B cell (primary cell): ENCODE measurements around the gene NIPA2.

ENCODE experiments used
- CTCF ChIP-seq: fragments of 200-600 bp; IDR thresholded peaks from one replicate; pipeline ENCODE4 v1.8.0; 2022; ENCODE audit warnings: antibody characterized with exemption, mild to moderate bottlenecking
- EZH2 ChIP-seq: IDR thresholded peaks from 2 replicates; pipeline ENCODE4 v1.6.1; 2012; ENCODE audit warnings: borderline replicate concordance, low read depth, mild to moderate bottlenecking, moderate library complexity, low read length; ENCODE audit not compliant: insufficient read depth, poor library complexity, severe bottlenecking

- TF ChIP-seq CTCF: no peak
- TF ChIP-seq EZH2: no peak
These were observed 32.3 kb upstream of the NIPA2 start for GRCh38 chr15:22806156-22806555.
